ENCODE results near the gene UNC13B. TPM values are rescaled to one million over a fixed set of nuclear protein-coding genes. Genes with fewer than 3 reads are reported as not detected.

Gene UNC13B
- total and polyA plus RNA-seq, 2 experiments from 2014 or later: 8.7 to 52.1 TPM

- no peak for TF ChIP-seq ETS1 (IDR thresholded peaks at IDR 0.05)
- no peak for TF ChIP-seq ZNF114 (CRISPR knock-in tag; IDR thresholded peaks at IDR 0.05)
- TF ChIP-seq CREB1 (CRISPR knock-in tag; IDR thresholded peaks at IDR 0.05; ENCODE audit: low read depth): no peak
- no peak for TF ChIP-seq JUNB (IDR thresholded peaks at IDR 0.05; ENCODE audit: unreplicated experiment)
- TF ChIP-seq ZNF331 (CRISPR knock-in tag; IDR thresholded peaks at IDR 0.05; ENCODE audit: low read depth): no peak
Measured at GRCh38 chr9:35338086-35338485, 176.3 kb downstream of the UNC13B start (continued).

GRCh38 chr9:35338561-35339274 lies 176.9 kb downstream of the UNC13B start:
- Mint-ChIP-seq H3K4me3 (no peak overlapping the region), H3K36me3 (ENCODE audit: low read depth) (no peaks in the 10 kb centered on the region), H3K27ac (no peak overlapping the region), H3K4me1 (peaks cover 21% of the 10 kb centered on the region; the same call in 2 of the 3 replicates), H3K27me3 (ENCODE audit: insufficient read depth, low read depth, poor library complexity) (peaks cover 2% of the 10 kb centered on the region), H3K9me3 (no peaks in the 10 kb centered on the region)
- no peak overlapping the region for H2AFZ ChIP-seq
- H3K9me2 ChIP-seq (ENCODE audit: insufficient read depth): no peaks in the 10 kb centered on the region
- peaks cover 10% of the 10 kb centered on the region for H3K4me1 ChIP-seq (ENCODE audit: insufficient read depth)
- H3K4me2 ChIP-seq: no peak overlapping the region
- DNase-seq (ENCODE audit: low spot score): no peak
- H3K4me3 ChIP-seq: no peak overlapping the region
- no peak overlapping the region for H3K27ac ChIP-seq (ENCODE audit: low read depth)
- peaks cover 3% of the 10 kb centered on the region for H4K20me1 ChIP-seq (replicated peaks; ENCODE audit: insufficient read depth)
- no peaks in the 10 kb centered on the region for H3K79me2 ChIP-seq (replicated peaks; ENCODE audit: insufficient read depth)
- ATAC-seq: no peak
- H3K27me3 ChIP-seq (ENCODE audit: insufficient read depth): no peaks in the 10 kb centered on the region
- H3K36me3 ChIP-seq (ENCODE audit: insufficient read depth): no peaks in the 10 kb centered on the region
- no peaks in the 10 kb centered on the region for H3F3A ChIP-seq (replicated peaks; ENCODE audit: low read depth)
- no peak for TF ChIP-seq EZH2 (IDR thresholded peaks at IDR 0.05; ENCODE audit: low read depth, unreplicated experiment)
- no peak for TF ChIP-seq ZNF114 (CRISPR knock-in tag; IDR thresholded peaks at IDR 0.05)
- no peak for TF ChIP-seq ZNF462 (CRISPR knock-in tag; IDR thresholded peaks at IDR 0.05)
- TF ChIP-seq EZH2phosphoT487 (IDR thresholded peaks at IDR 0.05; ENCODE audit: unreplicated experiment): no peak
- no peak for TF ChIP-seq ETS1 (IDR thresholded peaks at IDR 0.05)
- no peak for TF ChIP-seq STAT1 (IDR thresholded peaks at IDR 0.05; ENCODE audit: unreplicated experiment)
- no peak for TF ChIP-seq REST (IDR thresholded peaks at IDR 0.05; ENCODE audit: unreplicated experiment)
